NB4 (cell line): ENCODE measurements around the gene MUC16.

Experiments used
- CTCF ChIP-seq: IDR thresholded peaks from one replicate; pipeline ENCODE4 v1.5.1; 2012; ENCODE audit warnings: low read depth, low read length
- POLR2A ChIP-seq: IDR thresholded peaks from 2 replicates; pipeline ENCODE4 v1.6.1; 2011; ENCODE audit warnings: mild to moderate bottlenecking; ENCODE audit not compliant: insufficient read length; ENCODE audit errors: extremely low read depth

DNA sequence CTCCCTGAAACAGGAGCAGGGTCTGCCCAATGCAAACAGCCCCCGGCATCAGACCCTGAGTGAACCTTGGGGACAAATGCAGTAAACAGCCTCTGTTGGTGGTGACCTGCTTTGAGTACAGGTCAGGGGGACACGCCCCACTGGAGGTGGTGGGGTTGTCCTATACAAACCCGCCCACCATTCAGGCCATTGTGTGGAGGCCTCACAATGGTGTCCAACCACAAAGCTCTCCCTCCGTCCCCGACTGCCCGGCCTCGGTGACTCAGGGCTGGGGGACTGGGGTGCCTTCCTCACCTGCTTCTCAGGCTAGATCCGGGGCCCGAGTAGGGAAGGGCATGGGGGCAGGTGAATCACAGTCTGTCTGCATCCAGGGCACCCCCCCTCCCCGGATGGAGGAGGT, 1.5 kb downstream of the MUC16 start:
- TF ChIP-seq CTCF = no peak
- no peak for TF ChIP-seq POLR2A
